HG02943 (cell line): ENCODE data around the gene UNK.
"Not testable (repeated sequence)": the region's sequence is repeated elsewhere in the genome, so short reads cannot be mapped to it uniquely, and the experiment has no call there.

Source experiments
- ATAC-seq: cut with Tn5 transposase; IDR thresholded peaks from one replicate; pipeline ENCODE4 v1.9.1; 2021; ENCODE audit warnings: mild to moderate bottlenecking, low read depth, moderate library complexity; ENCODE audit not compliant: unreplicated experiment

UNK gene

GRCh38 chr17:75754378-75755204 is 30.0 kb upstream of the UNK start:
- no peak for ATAC-seq

GRCh38 chr17:75755205-75755901 is 29.3 kb upstream of the UNK start:
- no peak for ATAC-seq

DNA sequence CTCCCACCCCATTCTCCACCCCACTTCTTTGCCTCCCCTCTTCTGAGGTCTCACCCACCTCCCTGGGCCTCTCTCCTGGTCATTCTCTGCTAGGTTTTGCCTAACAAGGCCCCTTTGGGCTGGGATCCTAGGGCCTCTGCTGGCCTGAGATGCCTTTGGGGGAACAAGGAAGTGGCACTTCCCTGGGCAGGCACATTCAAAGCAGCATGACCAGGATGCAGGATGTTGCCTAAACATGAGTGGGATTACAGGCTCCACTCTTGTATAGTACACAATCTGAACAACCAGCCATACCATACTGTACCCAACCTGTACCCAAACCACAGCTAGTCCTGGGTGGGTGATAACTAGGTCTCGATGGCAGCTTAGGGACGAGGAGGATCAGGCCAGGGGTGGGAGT is 28.6 kb upstream of the UNK start:
- ATAC-seq: no peak

GRCh38 chr17:75756451-75757085 is 28.0 kb upstream of the UNK start:
- ATAC-seq: no peak

DNA sequence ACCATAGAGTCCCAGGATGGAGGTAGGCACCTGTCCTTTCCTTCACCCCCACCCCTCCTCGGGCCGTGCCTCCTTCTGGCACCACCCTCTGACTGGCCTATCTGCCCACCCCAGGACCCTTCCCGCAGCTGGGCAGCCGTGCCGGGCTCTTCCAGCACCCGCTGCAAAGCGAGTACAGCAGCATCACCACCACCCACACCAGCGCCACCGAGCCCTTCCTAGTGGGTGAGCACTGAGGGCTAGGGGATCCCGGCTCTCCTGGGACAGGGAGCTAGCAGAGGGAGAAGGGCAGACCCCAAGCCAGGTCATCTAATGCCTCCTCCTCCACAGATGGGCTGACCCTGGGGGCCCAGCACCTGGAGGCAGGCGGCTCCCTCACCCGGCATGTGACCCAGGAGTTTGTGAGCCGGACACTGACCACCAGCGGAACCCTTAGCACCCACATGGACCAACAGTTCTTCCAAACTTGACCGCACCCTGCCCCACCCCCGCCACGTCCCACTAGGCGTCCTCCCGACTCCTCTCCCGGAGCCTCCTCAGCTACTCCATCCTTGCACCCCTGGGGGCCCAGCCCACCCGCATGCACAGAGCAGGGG is 27.4 kb upstream of the UNK start:
- ATAC-seq: no peak

DNA sequence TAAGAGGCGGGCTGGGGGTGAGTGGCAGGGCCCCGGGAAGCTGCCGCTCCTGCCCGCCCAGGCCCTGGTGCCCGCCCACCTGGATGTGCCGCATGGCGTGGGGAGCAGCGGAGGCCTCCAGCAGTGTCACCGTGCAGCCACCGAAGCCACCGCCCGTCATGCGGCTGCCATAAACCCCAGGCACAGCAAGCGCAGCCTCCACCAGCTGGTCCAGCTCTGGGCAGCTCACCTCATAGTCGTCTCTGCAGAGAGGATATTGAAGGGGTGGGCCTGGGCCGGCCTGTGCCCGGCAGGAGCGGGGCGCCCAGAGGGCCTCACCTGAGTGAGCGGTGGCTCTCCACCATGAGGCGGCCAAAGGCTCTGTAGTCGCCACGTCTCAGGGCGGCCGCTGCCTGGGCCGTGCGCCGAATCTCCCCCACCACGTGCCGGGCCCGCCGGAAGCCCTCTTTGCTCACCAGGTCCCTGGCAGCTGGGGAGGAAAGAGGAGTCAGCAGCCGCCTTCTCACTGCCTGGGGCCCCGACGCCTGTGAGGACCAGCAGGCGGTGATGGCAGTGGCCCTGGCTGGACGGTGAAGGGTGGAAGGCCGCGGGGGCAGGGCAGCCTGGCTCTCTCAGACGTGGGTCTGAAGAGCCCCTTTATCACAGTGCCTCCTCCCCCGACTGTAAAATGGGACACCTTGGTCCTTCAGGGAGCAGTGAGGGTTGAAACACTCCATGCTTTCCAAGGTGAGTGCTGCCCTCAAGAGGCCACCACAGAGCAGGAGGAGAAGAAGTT is 26.3 kb upstream of the UNK start:
- ATAC-seq: no peak

DNA sequence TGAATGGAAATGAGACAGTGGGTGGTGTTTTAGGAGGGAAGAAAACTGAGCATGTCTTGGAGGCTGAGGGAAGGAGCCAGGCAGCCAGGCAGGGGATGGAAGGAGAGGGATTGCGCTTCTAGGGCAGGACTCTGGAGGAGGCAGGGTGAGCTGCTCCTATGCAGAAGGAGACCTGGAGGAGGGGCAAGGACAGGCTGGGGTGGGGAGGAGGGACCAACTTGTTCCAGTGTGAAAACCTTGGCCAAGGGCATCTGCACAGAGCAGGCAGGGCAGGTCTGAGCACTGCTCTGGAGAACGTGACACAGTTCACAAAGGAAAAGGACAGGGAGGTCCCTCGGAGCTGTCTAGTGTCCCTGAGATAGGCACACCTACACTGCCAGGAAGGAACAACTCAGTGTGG is 25.1 kb upstream of the UNK start:
- no peak for ATAC-seq

GRCh38 chr17:75759978-75760640 is 24.5 kb upstream of the UNK start:
- not testable (repeated sequence) for ATAC-seq

DNA sequence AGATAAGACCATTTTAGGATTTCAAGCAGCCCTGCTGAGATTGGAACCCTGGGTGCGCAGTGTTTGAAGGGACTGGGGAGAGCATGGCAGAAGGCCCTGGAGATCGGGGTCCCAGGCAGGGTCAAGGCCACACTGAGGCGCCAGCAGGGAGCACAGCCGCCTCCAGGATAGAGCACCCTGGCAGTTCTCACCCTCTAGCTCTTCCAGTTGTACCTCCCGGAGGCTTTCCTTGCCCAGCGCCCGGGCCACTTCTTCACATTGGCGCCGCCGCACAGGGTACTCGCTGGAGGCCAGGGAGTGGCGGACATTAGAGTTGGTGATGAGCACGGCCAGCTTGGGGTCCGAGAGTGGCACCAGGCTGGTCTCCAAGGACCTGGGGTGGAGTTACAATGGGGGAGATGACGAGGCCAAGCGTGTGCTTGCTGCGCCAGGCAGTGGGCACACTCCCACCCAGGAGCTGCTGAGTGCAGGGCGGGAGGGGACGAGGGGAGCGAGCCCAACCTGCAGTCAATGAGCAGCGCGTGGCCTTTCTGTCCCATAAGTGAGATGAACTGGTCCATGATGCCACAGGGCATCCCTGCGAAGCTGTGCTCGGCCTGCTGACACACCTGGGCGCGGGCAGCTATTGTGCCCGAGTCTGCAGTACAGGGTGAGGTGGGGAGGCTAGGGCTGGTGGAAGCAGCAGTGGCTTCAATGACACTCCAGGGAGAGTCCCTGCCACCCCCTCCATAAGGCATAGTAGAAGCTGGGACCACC is 21.9 kb upstream of the UNK start:
- ATAC-seq: no peak

DNA sequence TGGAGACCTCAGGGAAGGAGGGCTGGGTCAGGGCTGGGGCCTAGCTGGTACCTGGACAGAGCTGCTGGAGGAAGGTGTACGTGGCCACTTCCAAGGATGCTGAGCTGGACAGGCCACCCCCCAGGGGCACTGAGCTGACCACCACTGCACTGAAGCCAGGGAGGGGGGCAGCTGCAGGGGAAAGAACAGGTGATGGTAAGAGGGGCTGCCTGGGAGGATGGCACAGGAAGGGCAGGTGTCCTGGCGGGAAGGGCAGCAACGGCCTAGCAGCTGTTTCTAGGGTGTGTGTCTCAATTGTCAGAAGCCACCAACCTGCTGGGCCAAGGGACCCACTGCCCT is 21.4 kb upstream of the UNK start:
- no peak for ATAC-seq

GRCh38 chr17:75763613-75764416 is 20.8 kb upstream of the UNK start:
- no peak for ATAC-seq

DNA sequence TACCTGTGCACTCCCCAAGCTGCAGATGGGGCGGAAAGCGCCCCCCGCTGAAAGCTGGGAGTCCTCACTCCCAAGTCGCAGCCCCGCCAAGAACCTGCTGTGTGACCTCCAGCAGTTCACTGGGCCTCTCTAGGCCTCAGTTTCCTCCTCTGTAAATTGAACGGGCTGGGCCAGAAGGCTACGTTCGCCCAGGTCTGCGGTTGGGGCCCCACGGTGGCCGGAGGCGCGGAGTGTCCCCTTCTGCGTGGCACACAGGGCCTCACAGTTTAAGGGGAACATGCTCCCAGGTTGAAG is 20.2 kb upstream of the UNK start:
- no peak for ATAC-seq

DNA sequence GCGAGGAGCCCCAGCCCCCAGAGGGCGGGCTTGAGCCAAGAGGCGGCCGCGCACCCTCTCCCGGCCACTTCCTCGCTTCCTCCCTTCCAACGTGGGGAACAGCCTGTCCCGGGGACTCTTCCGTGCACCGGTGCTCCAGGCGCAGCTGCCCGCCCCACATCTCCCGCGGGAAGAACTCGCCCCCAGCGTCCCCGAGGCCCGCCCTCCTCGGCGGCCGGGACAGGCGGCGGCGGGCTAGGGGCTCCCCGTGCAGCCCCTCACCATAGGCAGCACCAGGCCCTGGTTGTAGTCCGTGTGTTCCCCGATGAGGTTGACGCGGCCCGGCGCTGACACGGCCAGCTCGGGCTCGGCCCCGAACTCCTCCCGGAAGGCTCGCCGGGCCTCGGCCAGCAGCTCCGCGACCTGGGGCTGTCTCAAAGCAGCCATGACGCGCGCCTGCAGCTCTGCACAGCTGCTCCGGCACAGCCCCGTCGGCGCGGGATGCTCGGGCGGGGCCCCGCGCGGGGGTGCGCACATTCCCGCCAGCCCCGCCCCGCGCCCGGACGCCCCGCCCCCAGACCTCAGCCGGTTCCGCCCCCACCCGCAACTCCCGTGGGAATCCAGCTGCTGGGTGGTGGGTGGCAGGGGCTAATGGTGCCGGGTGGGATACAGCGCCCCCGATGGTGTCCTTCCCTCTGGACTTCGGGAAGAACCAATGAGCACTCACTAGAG is 19.7 kb upstream of the UNK start, which contains the start of gene GALK1:
Gene GALK1, minus strand, starts transcription at position 482 of the 711 bp plus-strand sequence. Its CDS starts 56 bp downstream, at position 426.
- ATAC-seq: peak; percentile 57

GRCh38 chr17:75765981-75766380 is 18.6 kb upstream of the UNK start:
- ATAC-seq: no peak

DNA sequence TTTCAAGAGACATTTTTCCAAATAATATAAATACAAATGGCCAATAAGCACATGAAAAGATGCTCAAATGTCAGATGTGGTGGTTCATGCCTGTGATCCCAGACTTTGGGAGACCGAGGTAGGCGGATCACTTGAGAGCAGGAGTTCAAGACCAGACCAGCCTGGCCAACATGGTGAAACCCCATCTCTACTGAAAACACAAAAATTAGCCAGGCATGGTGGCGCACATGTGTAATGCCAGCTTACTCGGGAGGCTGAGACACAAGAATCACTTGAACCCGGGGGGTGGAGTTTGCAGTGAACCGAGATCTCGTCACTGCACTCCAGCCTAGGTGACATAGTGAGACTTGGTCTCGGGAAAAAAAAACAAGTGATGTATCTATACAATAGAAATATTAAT is 16.7 kb upstream of the UNK start:
- no peak for ATAC-seq

- no peak for ATAC-seq
Observed at GRCh38 chr17:75769536-75769935, 15.1 kb upstream of the UNK start.

GRCh38 chr17:75771334-75772281 is 13.0 kb upstream of the UNK start:
- no peak for ATAC-seq
